ENCODE measurements around the gene STK38L. TPM values are rescaled to one million over a fixed set of nuclear protein-coding genes. Genes with fewer than 3 reads are reported as not detected.

The STK38L gene
- polyA plus RNA-seq, 1 of the 3 experiments (the other 2 are of a cell fraction) = 4.7 TPM

DNA sequence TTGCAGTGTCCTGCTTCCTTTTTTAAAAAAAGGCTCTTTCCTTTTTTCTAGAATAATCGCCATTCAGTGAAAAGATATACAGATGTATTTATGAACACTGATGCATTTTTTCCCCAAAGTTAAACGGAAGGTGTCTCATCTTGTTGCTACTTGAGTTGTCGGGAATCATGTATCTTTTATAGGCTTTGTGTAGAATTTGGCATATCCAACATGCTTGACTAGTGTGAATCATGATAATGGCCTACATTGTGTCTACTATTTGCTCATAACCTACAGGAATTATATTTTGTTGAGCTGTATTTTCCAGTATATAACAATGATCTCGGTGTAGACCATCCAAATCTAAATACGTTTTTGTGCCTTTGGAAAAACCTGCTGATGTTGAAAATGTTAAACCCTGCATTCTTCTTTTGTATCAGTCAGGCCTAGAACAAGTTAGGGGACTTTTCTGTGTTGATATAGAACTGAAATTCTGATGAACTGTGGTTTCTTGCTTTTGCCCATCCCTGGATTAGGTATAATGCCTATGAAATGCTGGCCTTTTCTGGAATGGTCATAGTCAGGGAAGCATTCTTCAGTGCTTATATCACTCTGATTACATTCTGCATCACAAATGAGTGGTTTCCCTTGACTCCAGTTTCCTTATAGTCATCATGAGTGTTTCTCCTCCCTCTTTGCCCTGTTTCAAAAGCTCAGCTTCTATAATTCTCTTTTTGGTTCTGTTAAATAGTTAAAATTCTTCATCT, 99.3 kb downstream of the STK38L start (continued):
- TF ChIP-seq, protein P1, sequence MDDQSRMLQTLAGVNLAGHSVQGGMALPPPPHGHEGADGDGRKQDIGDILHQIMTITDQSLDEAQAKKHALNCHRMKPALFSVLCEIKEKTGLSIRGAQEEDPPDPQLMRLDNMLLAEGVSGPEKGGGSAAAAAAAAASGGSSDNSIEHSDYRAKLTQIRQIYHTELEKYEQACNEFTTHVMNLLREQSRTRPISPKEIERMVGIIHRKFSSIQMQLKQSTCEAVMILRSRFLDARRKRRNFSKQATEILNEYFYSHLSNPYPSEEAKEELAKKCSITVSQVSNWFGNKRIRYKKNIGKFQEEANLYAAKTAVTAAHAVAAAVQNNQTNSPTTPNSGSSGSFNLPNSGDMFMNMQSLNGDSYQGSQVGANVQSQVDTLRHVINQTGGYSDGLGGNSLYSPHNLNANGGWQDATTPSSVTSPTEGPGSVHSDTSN (IDR thresholded peaks at IDR 0.05) = no peak
- TF ChIP-seq TCF12 (IDR thresholded peaks at IDR 0.05) (peak; percentile 60), RAD21 (IDR thresholded peaks at IDR 0.05; ENCODE audit: low read length) (no peak), CHD2 (IDR thresholded peaks at IDR 0.05; ENCODE audit: low read length, partially characterized antibody) (no peak), SMC3 (IDR thresholded peaks at IDR 0.05; ENCODE audit: low read depth, low read length) (no peak), NRF1 (IDR thresholded peaks at IDR 0.05; ENCODE audit: low read depth, low read length) (no peak), RXRA (IDR thresholded peaks at IDR 0.05; ENCODE audit: borderline replicate concordance, low read depth) (peak; percentile 43; the same call in 1 of the 2 replicates)
- TF ChIP-seq, protein P2, sequence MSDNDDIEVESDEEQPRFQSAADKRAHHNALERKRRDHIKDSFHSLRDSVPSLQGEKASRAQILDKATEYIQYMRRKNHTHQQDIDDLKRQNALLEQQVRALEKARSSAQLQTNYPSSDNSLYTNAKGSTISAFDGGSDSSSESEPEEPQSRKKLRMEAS (IDR thresholded peaks at IDR 0.05; ENCODE audit: low read depth) = no peak
- TF ChIP-seq, protein P3, sequence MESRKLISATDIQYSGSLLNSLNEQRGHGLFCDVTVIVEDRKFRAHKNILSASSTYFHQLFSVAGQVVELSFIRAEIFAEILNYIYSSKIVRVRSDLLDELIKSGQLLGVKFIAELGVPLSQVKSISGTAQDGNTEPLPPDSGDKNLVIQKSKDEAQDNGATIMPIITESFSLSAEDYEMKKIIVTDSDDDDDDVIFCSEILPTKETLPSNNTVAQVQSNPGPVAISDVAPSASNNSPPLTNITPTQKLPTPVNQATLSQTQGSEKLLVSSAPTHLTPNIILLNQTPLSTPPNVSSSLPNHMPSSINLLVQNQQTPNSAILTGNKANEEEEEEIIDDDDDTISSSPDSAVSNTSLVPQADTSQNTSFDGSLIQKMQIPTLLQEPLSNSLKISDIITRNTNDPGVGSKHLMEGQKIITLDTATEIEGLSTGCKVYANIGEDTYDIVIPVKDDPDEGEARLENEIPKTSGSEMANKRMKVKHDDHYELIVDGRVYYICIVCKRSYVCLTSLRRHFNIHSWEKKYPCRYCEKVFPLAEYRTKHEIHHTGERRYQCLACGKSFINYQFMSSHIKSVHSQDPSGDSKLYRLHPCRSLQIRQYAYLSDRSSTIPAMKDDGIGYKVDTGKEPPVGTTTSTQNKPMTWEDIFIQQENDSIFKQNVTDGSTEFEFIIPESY (IDR thresholded peaks at IDR 0.05; ENCODE audit: borderline replicate concordance, low read depth) = no peak

DNA sequence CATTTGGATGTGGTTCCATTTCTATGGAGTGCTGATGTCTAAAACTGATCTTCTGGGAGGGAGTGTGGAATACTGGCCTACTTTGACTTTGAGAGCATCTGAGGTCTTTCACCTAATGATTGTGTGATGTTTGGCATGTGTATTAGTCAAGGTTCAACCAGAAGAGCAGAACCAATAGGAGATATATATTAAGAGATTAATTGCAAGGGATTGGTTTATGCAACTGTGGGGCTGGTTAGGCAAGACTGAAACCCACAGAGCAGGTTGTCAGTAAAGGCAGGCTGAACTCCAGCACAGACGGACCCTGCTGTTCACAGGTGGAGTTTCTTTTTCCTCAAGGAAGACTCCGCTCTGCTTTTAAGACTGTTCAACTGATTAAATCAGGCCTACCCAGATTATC, 100.2 kb downstream of the STK38L start:
- peak overlapping the region; percentile 56; the same call in 1 of the 2 replicates for H3K9ac ChIP-seq
- H3K4me3 ChIP-seq (ENCODE audit: low read depth in 2 of 2, low read length in 1 of 2) = no peak overlapping the region
- H3K36me3 ChIP-seq (replicated peaks in 1 of 2; ENCODE audit: control insufficient read depth in 1 of 2, insufficient read depth in 2 of 2, low read length in 1 of 2) = no peaks in the 10 kb centered on the region
- ChIA-PET POLR2A (no interaction called here), CTCF (interaction anchor here (0.9 to 1.0 kb wide), 2 partner anchors 10 to 41 kb away, joined by 3 read pairs; no protein-coding TSS in a partner anchor)
- H3K4me1 ChIP-seq (ENCODE audit: control insufficient read depth in 1 of 2, insufficient read depth in 2 of 2, low read depth in 1 of 2, low read length in 1 of 2) = peaks cover 0 to 19% of the 10 kb centered on the region in 2 experiments; a peak in 2 of 4 replicates
- 50% methylated on average over 2 of the region's 2 CpGs for WGBS (ENCODE audit: low lambda C conversion rate)
- no peaks in the 10 kb centered on the region for H3K27me3 ChIP-seq (ENCODE audit: insufficient read depth)
- no peaks in the 10 kb centered on the region for H3K9me3 ChIP-seq
- H3F3A ChIP-seq (replicated peaks; ENCODE audit: insufficient read depth) = peaks cover 30% of the 10 kb centered on the region
- no peak for DNase-seq
- peak overlapping the region in 1 of 2 experiments; percentile 90; a peak in 2 of 4 replicates for H3K27ac ChIP-seq (ENCODE audit: low read depth in 2 of 2, low read length in 1 of 2)
- no peaks in the 10 kb centered on the region for H4K20me1 ChIP-seq (ENCODE audit: insufficient read depth)
- H3K4me2 ChIP-seq = peak overlapping the region; percentile 21
- peak overlapping the region; percentile 6; the same call in 1 of the 2 replicates for H2AFZ ChIP-seq (ENCODE audit: low read depth)
- H3K9me2 ChIP-seq = no peaks in the 10 kb centered on the region
- peaks cover 79% of the 10 kb centered on the region for H3K79me2 ChIP-seq (ENCODE audit: insufficient read depth)
- TF ChIP-seq POLR2AphosphoS5 (IDR thresholded peaks at IDR 0.05; ENCODE audit: low read depth, low read length) (no peak), ELF1 (IDR thresholded peaks at IDR 0.05) (no peak), JUND (IDR thresholded peaks at IDR 0.05) (no peak), TAF1 (IDR thresholded peaks at IDR 0.05; ENCODE audit: borderline replicate concordance, low read depth, low read length) (no peak), YY1 (IDR thresholded peaks at IDR 0.05; ENCODE audit: low read depth) (no peak), RAD21 (IDR thresholded peaks at IDR 0.05; ENCODE audit: low read length) (no peak), FOSL2 (IDR thresholded peaks at IDR 0.05; ENCODE audit: borderline replicate concordance, low read depth) (no peak), RXRA (IDR thresholded peaks at IDR 0.05; ENCODE audit: borderline replicate concordance, low read depth) (no peak), FOXJ3 (CRISPR knock-in tag; IDR thresholded peaks at IDR 0.05) (no peak), SMC3 (IDR thresholded peaks at IDR 0.05; ENCODE audit: low read depth, low read length) (no peak)
- TF ChIP-seq, protein P1 (IDR thresholded peaks at IDR 0.05) = no peak
- TF ChIP-seq, protein P4, sequence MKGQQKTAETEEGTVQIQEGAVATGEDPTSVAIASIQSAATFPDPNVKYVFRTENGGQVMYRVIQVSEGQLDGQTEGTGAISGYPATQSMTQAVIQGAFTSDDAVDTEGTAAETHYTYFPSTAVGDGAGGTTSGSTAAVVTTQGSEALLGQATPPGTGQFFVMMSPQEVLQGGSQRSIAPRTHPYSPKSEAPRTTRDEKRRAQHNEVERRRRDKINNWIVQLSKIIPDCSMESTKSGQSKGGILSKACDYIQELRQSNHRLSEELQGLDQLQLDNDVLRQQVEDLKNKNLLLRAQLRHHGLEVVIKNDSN (IDR thresholded peaks at IDR 0.05; ENCODE audit: borderline replicate concordance, low read depth) = no peak
- TF ChIP-seq, protein P5, sequence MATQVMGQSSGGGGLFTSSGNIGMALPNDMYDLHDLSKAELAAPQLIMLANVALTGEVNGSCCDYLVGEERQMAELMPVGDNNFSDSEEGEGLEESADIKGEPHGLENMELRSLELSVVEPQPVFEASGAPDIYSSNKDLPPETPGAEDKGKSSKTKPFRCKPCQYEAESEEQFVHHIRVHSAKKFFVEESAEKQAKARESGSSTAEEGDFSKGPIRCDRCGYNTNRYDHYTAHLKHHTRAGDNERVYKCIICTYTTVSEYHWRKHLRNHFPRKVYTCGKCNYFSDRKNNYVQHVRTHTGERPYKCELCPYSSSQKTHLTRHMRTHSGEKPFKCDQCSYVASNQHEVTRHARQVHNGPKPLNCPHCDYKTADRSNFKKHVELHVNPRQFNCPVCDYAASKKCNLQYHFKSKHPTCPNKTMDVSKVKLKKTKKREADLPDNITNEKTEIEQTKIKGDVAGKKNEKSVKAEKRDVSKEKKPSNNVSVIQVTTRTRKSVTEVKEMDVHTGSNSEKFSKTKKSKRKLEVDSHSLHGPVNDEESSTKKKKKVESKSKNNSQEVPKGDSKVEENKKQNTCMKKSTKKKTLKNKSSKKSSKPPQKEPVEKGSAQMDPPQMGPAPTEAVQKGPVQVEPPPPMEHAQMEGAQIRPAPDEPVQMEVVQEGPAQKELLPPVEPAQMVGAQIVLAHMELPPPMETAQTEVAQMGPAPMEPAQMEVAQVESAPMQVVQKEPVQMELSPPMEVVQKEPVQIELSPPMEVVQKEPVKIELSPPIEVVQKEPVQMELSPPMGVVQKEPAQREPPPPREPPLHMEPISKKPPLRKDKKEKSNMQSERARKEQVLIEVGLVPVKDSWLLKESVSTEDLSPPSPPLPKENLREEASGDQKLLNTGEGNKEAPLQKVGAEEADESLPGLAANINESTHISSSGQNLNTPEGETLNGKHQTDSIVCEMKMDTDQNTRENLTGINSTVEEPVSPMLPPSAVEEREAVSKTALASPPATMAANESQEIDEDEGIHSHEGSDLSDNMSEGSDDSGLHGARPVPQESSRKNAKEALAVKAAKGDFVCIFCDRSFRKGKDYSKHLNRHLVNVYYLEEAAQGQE (IDR thresholded peaks at IDR 0.05; ENCODE audit: low read depth, low read length) = no peak
- TF ChIP-seq, protein P6, sequence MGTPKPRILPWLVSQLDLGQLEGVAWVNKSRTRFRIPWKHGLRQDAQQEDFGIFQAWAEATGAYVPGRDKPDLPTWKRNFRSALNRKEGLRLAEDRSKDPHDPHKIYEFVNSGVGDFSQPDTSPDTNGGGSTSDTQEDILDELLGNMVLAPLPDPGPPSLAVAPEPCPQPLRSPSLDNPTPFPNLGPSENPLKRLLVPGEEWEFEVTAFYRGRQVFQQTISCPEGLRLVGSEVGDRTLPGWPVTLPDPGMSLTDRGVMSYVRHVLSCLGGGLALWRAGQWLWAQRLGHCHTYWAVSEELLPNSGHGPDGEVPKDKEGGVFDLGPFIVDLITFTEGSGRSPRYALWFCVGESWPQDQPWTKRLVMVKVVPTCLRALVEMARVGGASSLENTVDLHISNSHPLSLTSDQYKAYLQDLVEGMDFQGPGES (IDR thresholded peaks at IDR 0.05; ENCODE audit: low read depth, low read length) = no peak
- TF ChIP-seq, protein P2 (IDR thresholded peaks at IDR 0.05; ENCODE audit: low read depth) = no peak
